Liver (tissue), 9 donors: Measurements from ENCODE around the gene MMP2. TPM values are rescaled to one million over a fixed set of nuclear protein-coding genes. Genes with fewer than 3 reads are reported as not detected.
A peak's percentile ranks its signal among the peaks of the same experiment; 100 is the strongest.

Source experiments
- DNase-seq: peaks from one replicate; pipeline ENCODE4 v3.0.0-alpha.2; 2017; ENCODE audit warnings: low spot score
- H3K27ac ChIP-seq, 2 donors: one replicate each; pipeline ENCODE4 v1.7.0; 2013; ENCODE audit warnings: inconsistent platforms in 2 of 2, low read length in 2 of 2, control low read depth in 1 of 2, low read depth in 1 of 2, mild to moderate bottlenecking in 1 of 2
- H3K27me3 ChIP-seq, 4 donors: one replicate each; pipeline versions ENCODE4 v1.6.1 to v1.7.0; 2013; ENCODE audit warnings: low read length in 3 of 4, inconsistent platforms in 1 of 4, mild to moderate bottlenecking in 1 of 4, moderate library complexity in 1 of 4; ENCODE audit not compliant: control insufficient read depth in 4 of 4, insufficient read depth in 4 of 4
- H3K36me3 ChIP-seq, 4 donors: one replicate each; pipeline versions ENCODE4 v1.6.1 to v1.7.0; 2013; ENCODE audit warnings: low read length in 3 of 4, mild to moderate bottlenecking in 3 of 4, low read depth in 1 of 4, moderate library complexity in 1 of 4; ENCODE audit not compliant: control insufficient read depth in 4 of 4, insufficient read depth in 3 of 4
- H3K4me1 ChIP-seq, 4 donors: one replicate each; pipeline versions ENCODE4 v1.6.1 to v1.7.0; 2013; ENCODE audit warnings: low read length in 3 of 4, mild to moderate bottlenecking in 3 of 4, moderate library complexity in 1 of 4; ENCODE audit not compliant: control insufficient read depth in 4 of 4, insufficient read depth in 4 of 4
- H3K4me3 ChIP-seq, 3 donors: one replicate each; pipeline versions ENCODE4 v1.6.1 to v1.7.0; 2013; ENCODE audit warnings: low read length in 3 of 3, control low read depth in 1 of 3, low read depth in 1 of 3, mild to moderate bottlenecking in 1 of 3
- H3K9ac ChIP-seq, 2 donors: one replicate each; pipeline ENCODE4 v1.7.0; 2013; ENCODE audit warnings: low read length in 2 of 2, mild to moderate bottlenecking in 2 of 2, moderate library complexity in 2 of 2, control low read depth in 1 of 2, low read depth in 1 of 2
- H3K9me3 ChIP-seq, 4 donors: one replicate each; pipeline versions ENCODE4 v1.6.1 to v1.7.0; 2013; ENCODE audit warnings: low read length in 3 of 4; ENCODE audit not compliant: control insufficient read depth in 4 of 4
- FOXA1 ChIP-seq: IDR thresholded peaks from 2 replicates; pipeline ENCODE4 v1.6.1; 2016; ENCODE audit warnings: antibody characterized with exemption
- FOXA2 ChIP-seq: IDR thresholded peaks from 2 replicates; pipeline ENCODE4 v1.6.1; 2016; ENCODE audit warnings: antibody characterized with exemption
- HNF4A ChIP-seq, 2 donors: conservative IDR thresholded peaks; 2 replicates each; pipeline ENCODE4 v1.6.1; 2016; ENCODE audit warnings: antibody characterized with exemption in 2 of 2, mild to moderate bottlenecking in 2 of 2
- HNF4G ChIP-seq: IDR thresholded peaks from 2 replicates; pipeline ENCODE4 v1.6.1; 2016; ENCODE audit warnings: antibody characterized with exemption
- JUND ChIP-seq, 2 donors: IDR thresholded peaks; 2 replicates each; pipeline ENCODE4 v1.6.1; 2016; ENCODE audit warnings: antibody characterized with exemption in 2 of 2
- NR2F2 ChIP-seq: IDR thresholded peaks from 2 replicates; pipeline ENCODE4 v1.6.1; 2016; ENCODE audit warnings: antibody characterized with exemption
- RAD21 ChIP-seq, 2 donors: IDR thresholded peaks; 2 replicates each; pipeline ENCODE4 v1.6.1; 2016; ENCODE audit warnings: antibody characterized with exemption in 2 of 2, mild to moderate bottlenecking in 2 of 2
- RXRA ChIP-seq, 2 donors: IDR thresholded peaks; 2 replicates each; pipeline ENCODE4 v1.6.1; 2017 to 2018; ENCODE audit warnings: antibody characterized with exemption in 2 of 2, mild to moderate bottlenecking in 1 of 2
- SP1 ChIP-seq: IDR thresholded peaks from 2 replicates; pipeline ENCODE4 v1.6.1; 2018; ENCODE audit warnings: antibody characterized with exemption, mild to moderate bottlenecking
- TAF1 ChIP-seq: conservative IDR thresholded peaks from 2 replicates; pipeline ENCODE4 v1.6.1; 2016; ENCODE audit warnings: antibody characterized with exemption, mild to moderate bottlenecking
- YY1 ChIP-seq: IDR thresholded peaks from 2 replicates; pipeline ENCODE4 v1.6.1; 2016; ENCODE audit warnings: antibody characterized with exemption, mild to moderate bottlenecking
- WGBS: extraction: QIAGEN DNeasy Blood & Tissue Kit; methylation state at CpG from one replicate; pipeline ENCODE4 v1.1.7; 2013; 5-methylcytosine and 5-hydroxymethylcytosine counted together
- polyA plus RNA-seq, 2 donors: library from polyadenylated mRNA; stranded (reverse) in 1 of 2; unstranded in 1 of 2; fragments of 200-250 nt in 1 of 2; fragments of >200 nt in 1 of 2; fragmentation: Nextera tagmentation in 1 of 2; extraction: Ambion mirVana in 1 of 2; gene quantifications; one replicate each; pipeline versions ENCODE4 v1.2.1 to v1.2.3, GENCODE V29; 2013 to 2015
- total RNA-seq, 2 donors: library from RNA; depleted of rRNA; stranded (reverse); fragments of >200 nt; gene quantifications; one replicate each; pipeline ENCODE4 v1.2.3, GENCODE V29; 2014
- TF ChIP-seq, protein P1 (sequence below): IDR thresholded peaks from 2 replicates; pipeline ENCODE4 v1.6.1; 2016; ENCODE audit warnings: antibody characterized with exemption
- TF ChIP-seq, protein P2 (sequence below): fragments of 150-350 bp; IDR thresholded peaks from 2 replicates; pipeline ENCODE4 v1.5.1; 2017; ENCODE audit warnings: improper control_type of control experiment, low read depth, low read length; ENCODE audit not compliant: missing input control
- TF ChIP-seq, protein P3 (sequence below): IDR thresholded peaks from 2 replicates; pipeline ENCODE4 v1.6.1; 2016; ENCODE audit warnings: antibody characterized with exemption
- TF ChIP-seq, protein P4 (sequence below): IDR thresholded peaks from 2 replicates; pipeline ENCODE4 v1.6.1; 2016; ENCODE audit warnings: antibody characterized with exemption, mild to moderate bottlenecking
- TF ChIP-seq, protein P5 (sequence below): IDR thresholded peaks from 2 replicates; pipeline ENCODE4 v1.6.1; 2016; ENCODE audit warnings: antibody characterized with exemption
- donor health status: healthy.
- donor health status: healthy.
- donor health status: healthy.
- donor health status: healthy.
- donor health status: healthy.

The MMP2 gene
- total and polyA plus RNA-seq, 4 donors: 2.8 to 6.3 (median 5.3) TPM

DNA sequence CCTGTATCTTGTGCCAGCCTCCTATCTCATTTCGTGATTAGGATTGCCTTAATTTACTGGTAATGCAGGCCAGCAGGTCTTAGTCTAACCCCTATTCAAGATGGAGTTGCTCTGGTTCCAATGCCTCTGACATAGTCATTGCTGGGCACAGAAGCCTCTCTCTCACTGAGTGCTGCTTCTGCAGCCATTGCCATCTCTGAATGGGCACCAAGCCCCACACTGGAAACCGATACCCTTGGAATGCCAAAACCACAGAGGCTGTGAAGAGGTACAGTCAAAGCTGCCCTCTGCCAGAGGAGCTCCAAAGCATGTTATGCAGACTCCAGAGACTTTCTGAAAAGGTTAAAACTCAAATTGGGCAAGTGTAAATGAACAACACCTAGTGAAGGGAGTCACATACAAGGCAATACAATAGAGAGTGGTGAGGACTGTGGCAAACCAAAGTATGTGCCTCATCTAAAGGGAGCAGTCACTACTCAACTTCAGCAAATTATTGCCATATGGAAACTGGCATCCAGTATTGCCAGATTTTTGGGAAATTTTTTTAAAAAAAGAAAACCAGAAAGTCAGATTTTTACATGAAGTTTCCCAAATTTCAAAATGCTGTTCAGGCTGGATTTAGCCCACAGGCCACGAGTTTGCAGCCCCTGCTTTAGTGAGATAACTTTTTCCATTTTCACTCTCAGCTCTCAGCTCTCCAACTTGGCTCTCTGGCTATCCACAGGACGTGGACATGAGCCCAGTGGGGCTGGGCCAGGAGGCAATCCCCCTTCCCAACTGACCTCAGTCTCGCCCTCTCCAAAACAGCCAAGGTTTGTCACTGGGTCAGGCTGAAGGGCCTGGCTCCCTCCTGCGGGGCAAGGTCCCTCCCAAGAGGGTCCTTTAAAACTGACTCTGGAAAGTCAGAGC is 2.1 kb upstream of the MMP2 start:
- H3K4me3 ChIP-seq: no peak overlapping the region
- H3K9me3 ChIP-seq: no peaks in the 10 kb centered on the region
- H3K27me3 ChIP-seq: peaks cover 0 to 9% (median 3%) of the 10 kb centered on the region in 4 donors
- WGBS: 74% methylated on average over 6 of the region's 6 CpGs
- H3K4me1 ChIP-seq: peaks cover 0 to 14% (median 3%) of the 10 kb centered on the region in 4 donors
- H3K36me3 ChIP-seq: no peaks in the 10 kb centered on the region
- no peak for DNase-seq
- TF ChIP-seq, protein P1, sequence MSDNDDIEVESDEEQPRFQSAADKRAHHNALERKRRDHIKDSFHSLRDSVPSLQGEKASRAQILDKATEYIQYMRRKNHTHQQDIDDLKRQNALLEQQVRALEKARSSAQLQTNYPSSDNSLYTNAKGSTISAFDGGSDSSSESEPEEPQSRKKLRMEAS: no peak
- TF ChIP-seq RXRA (IDR thresholded peaks at IDR 0.05): no peak
- TF ChIP-seq, protein P2, sequence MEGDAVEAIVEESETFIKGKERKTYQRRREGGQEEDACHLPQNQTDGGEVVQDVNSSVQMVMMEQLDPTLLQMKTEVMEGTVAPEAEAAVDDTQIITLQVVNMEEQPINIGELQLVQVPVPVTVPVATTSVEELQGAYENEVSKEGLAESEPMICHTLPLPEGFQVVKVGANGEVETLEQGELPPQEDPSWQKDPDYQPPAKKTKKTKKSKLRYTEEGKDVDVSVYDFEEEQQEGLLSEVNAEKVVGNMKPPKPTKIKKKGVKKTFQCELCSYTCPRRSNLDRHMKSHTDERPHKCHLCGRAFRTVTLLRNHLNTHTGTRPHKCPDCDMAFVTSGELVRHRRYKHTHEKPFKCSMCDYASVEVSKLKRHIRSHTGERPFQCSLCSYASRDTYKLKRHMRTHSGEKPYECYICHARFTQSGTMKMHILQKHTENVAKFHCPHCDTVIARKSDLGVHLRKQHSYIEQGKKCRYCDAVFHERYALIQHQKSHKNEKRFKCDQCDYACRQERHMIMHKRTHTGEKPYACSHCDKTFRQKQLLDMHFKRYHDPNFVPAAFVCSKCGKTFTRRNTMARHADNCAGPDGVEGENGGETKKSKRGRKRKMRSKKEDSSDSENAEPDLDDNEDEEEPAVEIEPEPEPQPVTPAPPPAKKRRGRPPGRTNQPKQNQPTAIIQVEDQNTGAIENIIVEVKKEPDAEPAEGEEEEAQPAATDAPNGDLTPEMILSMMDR: no peak
- TF ChIP-seq JUND (IDR thresholded peaks at IDR 0.05): no peak
- peak; percentile 18 for TF ChIP-seq NR2F2
- no peak for TF ChIP-seq YY1
- no peak for TF ChIP-seq HNF4G
- TF ChIP-seq, protein P3, sequence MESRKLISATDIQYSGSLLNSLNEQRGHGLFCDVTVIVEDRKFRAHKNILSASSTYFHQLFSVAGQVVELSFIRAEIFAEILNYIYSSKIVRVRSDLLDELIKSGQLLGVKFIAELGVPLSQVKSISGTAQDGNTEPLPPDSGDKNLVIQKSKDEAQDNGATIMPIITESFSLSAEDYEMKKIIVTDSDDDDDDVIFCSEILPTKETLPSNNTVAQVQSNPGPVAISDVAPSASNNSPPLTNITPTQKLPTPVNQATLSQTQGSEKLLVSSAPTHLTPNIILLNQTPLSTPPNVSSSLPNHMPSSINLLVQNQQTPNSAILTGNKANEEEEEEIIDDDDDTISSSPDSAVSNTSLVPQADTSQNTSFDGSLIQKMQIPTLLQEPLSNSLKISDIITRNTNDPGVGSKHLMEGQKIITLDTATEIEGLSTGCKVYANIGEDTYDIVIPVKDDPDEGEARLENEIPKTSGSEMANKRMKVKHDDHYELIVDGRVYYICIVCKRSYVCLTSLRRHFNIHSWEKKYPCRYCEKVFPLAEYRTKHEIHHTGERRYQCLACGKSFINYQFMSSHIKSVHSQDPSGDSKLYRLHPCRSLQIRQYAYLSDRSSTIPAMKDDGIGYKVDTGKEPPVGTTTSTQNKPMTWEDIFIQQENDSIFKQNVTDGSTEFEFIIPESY: no peak
- no peak overlapping the region for H3K27ac ChIP-seq
- no peak overlapping the region for H3K9ac ChIP-seq

DNA sequence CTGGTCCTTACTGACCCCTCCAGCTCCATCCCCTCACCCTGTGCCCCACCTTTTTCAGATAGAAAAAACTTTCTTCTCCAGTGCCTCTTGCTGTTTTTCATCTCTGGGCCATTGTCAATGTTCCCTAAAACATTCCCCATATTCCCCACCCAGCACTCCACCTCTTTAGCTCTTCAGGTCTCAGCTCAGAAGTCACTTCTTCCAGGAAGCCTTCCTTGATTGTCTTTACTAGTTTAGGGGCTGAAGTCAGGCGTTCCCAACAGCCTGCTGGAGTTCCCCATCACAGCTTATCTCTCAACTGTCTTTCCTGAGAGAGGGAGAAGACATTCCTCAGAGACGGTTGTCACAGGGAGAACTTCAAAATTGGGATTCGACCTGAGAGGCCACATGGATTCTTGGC is 1.3 kb upstream of the MMP2 start:
- DNase-seq: no peak
- Histone ChIP-seq H3K36me3 (no peaks in the 10 kb centered on the region), H3K4me1 (peaks cover 0 to 14% (median 3%) of the 10 kb centered on the region in 4 donors), H3K27me3 (peaks cover 0 to 9% (median 4%) of the 10 kb centered on the region in 4 donors), H3K27ac (no peak overlapping the region), H3K9ac (no peak overlapping the region), H3K9me3 (no peaks in the 10 kb centered on the region), H3K4me3 (no peak overlapping the region)
- WGBS: 60% methylated on average over 3 of the region's 3 CpGs
- TF ChIP-seq, protein P1: no peak
- TF ChIP-seq, protein P4, sequence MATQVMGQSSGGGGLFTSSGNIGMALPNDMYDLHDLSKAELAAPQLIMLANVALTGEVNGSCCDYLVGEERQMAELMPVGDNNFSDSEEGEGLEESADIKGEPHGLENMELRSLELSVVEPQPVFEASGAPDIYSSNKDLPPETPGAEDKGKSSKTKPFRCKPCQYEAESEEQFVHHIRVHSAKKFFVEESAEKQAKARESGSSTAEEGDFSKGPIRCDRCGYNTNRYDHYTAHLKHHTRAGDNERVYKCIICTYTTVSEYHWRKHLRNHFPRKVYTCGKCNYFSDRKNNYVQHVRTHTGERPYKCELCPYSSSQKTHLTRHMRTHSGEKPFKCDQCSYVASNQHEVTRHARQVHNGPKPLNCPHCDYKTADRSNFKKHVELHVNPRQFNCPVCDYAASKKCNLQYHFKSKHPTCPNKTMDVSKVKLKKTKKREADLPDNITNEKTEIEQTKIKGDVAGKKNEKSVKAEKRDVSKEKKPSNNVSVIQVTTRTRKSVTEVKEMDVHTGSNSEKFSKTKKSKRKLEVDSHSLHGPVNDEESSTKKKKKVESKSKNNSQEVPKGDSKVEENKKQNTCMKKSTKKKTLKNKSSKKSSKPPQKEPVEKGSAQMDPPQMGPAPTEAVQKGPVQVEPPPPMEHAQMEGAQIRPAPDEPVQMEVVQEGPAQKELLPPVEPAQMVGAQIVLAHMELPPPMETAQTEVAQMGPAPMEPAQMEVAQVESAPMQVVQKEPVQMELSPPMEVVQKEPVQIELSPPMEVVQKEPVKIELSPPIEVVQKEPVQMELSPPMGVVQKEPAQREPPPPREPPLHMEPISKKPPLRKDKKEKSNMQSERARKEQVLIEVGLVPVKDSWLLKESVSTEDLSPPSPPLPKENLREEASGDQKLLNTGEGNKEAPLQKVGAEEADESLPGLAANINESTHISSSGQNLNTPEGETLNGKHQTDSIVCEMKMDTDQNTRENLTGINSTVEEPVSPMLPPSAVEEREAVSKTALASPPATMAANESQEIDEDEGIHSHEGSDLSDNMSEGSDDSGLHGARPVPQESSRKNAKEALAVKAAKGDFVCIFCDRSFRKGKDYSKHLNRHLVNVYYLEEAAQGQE: no peak
- TF ChIP-seq, protein P3: no peak
- TF ChIP-seq, protein P2: no peak
- no peak for TF ChIP-seq TAF1
- no peak for TF ChIP-seq HNF4A (conservative IDR thresholded peaks at IDR 0.05)
- TF ChIP-seq, protein P5, sequence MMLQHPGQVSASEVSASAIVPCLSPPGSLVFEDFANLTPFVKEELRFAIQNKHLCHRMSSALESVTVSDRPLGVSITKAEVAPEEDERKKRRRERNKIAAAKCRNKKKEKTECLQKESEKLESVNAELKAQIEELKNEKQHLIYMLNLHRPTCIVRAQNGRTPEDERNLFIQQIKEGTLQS: no peak
- no peak for TF ChIP-seq HNF4G
- no peak for TF ChIP-seq SP1
- no peak for TF ChIP-seq YY1
- TF ChIP-seq FOXA2: no peak
- TF ChIP-seq NR2F2: no peak
- TF ChIP-seq FOXA1: no peak
- TF ChIP-seq RXRA (IDR thresholded peaks at IDR 0.05): no peak
- no peak for TF ChIP-seq JUND (IDR thresholded peaks at IDR 0.05)
- TF ChIP-seq RAD21 (IDR thresholded peaks at IDR 0.05): no peak
